GM12875 (cell line): ENCODE results near the gene UTP14C.
A peak's percentile ranks its signal among the peaks of the same experiment; 100 is the strongest.

Experiments
- H3K4me3 ChIP-seq: one replicate; pipeline ENCODE4 v1.5.1; 2011; ENCODE audit warnings: low read depth, low read length, control low read depth
- TF ChIP-seq, protein P1 (sequence below): IDR thresholded peaks from 2 replicates; pipeline ENCODE4 v1.5.1; 2011; ENCODE audit warnings: low read depth, mild to moderate bottlenecking, control low read depth, inconsistent platforms, low read length, moderate library complexity, borderline replicate concordance; ENCODE audit not compliant: insufficient read depth

The UTP14C gene

GRCh38 chr13:52012512-52012836 lies 12.0 kb upstream of the UTP14C start:
- TF ChIP-seq, protein P1, sequence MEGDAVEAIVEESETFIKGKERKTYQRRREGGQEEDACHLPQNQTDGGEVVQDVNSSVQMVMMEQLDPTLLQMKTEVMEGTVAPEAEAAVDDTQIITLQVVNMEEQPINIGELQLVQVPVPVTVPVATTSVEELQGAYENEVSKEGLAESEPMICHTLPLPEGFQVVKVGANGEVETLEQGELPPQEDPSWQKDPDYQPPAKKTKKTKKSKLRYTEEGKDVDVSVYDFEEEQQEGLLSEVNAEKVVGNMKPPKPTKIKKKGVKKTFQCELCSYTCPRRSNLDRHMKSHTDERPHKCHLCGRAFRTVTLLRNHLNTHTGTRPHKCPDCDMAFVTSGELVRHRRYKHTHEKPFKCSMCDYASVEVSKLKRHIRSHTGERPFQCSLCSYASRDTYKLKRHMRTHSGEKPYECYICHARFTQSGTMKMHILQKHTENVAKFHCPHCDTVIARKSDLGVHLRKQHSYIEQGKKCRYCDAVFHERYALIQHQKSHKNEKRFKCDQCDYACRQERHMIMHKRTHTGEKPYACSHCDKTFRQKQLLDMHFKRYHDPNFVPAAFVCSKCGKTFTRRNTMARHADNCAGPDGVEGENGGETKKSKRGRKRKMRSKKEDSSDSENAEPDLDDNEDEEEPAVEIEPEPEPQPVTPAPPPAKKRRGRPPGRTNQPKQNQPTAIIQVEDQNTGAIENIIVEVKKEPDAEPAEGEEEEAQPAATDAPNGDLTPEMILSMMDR, result no peak
- peak overlapping the region; percentile 69 for H3K4me3 ChIP-seq

- no peak overlapping the region for H3K4me3 ChIP-seq
- TF ChIP-seq, protein P1, result no peak
These were observed 8.2 kb upstream of the UTP14C start for GRCh38 chr13:52016296-52016695.

DNA sequence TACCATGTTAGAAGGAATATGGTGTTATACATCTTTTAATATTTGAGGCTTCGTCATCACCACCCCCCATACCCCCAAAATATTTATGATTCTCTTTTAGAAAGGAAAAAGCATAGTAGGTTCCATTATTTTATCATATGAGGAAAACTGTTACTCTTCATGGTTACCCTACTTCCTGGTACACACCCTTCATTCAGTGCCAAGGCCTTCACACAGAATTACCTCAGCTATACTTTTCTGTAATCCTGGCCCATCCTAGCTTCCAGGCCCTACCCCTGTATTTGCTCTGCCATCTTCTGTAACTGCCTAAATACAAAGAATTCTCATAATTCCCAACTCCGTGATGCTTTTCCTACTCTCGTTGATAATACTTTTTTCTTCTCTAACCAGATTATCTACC lies 4.3 kb upstream of the UTP14C start:
- H3K4me3 ChIP-seq, result no peak overlapping the region
- TF ChIP-seq, protein P1, result no peak

GRCh38 chr13:52022356-52022755 lies 2.1 kb upstream of the UTP14C start:
- no peak overlapping the region for H3K4me3 ChIP-seq
- TF ChIP-seq, protein P1, result no peak

- TF ChIP-seq, protein P1, result no peak
- no peak overlapping the region for H3K4me3 ChIP-seq
These were observed 1.2 kb downstream of the UTP14C start for GRCh38 chr13:52025475-52026245.

DNA sequence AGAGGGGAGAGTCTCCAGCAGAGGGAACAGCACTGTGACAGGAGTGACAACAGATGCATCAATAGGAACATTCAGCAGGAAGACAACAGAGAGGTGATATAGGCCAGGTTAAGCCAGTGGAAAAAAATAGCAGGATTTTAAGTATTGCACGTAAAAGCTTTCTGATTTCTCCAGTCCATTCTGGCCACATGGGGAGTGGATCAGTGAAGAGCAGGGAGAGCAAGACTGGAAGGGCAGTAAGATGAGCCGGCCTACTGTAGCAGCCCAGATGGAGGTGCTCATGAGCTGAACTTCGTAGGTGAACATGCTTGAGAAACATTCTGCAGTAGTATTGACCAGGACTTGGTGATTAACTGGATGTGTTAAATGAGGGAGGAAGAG lies 1.7 kb downstream of the UTP14C start:
- H3K4me3 ChIP-seq, result no peak overlapping the region
- TF ChIP-seq, protein P1, result no peak

- H3K4me3 ChIP-seq, result no peak overlapping the region
- TF ChIP-seq, protein P1, result no peak
These were observed 3.3 kb downstream of the UTP14C start for GRCh38 chr13:52027832-52028231.
